PFSK-1 (cell line): ENCODE results near the gene MRFAP1.

Experiments
- FOXP2 ChIP-seq: optimal IDR thresholded peaks from 2 replicates; pipeline ENCODE3; 2011; ENCODE audit warnings: borderline replicate concordance, control low read depth, inconsistent platforms; ENCODE audit not compliant: insufficient read depth; ENCODE audit errors: extremely low read length, extremely low read depth
- POLR2AphosphoS5 ChIP-seq: IDR thresholded peaks from 2 replicates; pipeline ENCODE4 v1.6.1; 2012; ENCODE audit warnings: low read depth, mild to moderate bottlenecking, control low read depth, low read length, moderate library complexity
- REST ChIP-seq, 2 experiments: IDR thresholded peaks; 2 replicates each; pipeline versions ENCODE4 v1.6.1 to v1.8.0; 2011 to 2012; ENCODE audit warnings: low read depth in 2 of 2, low read length in 2 of 2, control low read depth in 1 of 2, inconsistent platforms in 1 of 2, mild to moderate bottlenecking in 1 of 2, moderate library complexity in 1 of 2; ENCODE audit not compliant: insufficient read depth in 1 of 2
- SIN3A ChIP-seq: IDR thresholded peaks from 2 replicates; pipeline ENCODE4 v1.6.1; 2012; ENCODE audit warnings: mild to moderate bottlenecking, low read length, moderate library complexity, borderline replicate concordance; ENCODE audit not compliant: insufficient read depth
- TAF1 ChIP-seq: IDR thresholded peaks from 2 replicates; pipeline ENCODE4 v1.6.1; 2012; ENCODE audit warnings: low read length, control low read depth, borderline replicate concordance; ENCODE audit not compliant: insufficient read depth

Gene MRFAP1

GRCh38 chr4:6598127-6598526, 42.4 kb upstream of the MRFAP1 start:
- TF ChIP-seq REST (IDR thresholded peaks at IDR 0.05; ENCODE audit: insufficient read depth in 1 of 2, low read depth in 2 of 2, low read length in 2 of 2) (no peak), TAF1 (no peak), SIN3A (no peak), POLR2AphosphoS5 (no peak), FOXP2 (no peak)

- TF ChIP-seq REST (IDR thresholded peaks at IDR 0.05; ENCODE audit: insufficient read depth in 1 of 2, low read depth in 2 of 2, low read length in 2 of 2) (no peak), SIN3A (no peak), TAF1 (no peak), POLR2AphosphoS5 (no peak), FOXP2 (no peak)
These were observed 41.8 kb upstream of the MRFAP1 start for GRCh38 chr4:6598641-6599040.

GRCh38 chr4:6601661-6602250, 38.7 kb upstream of the MRFAP1 start:
- no peak for TF ChIP-seq FOXP2
- TF ChIP-seq REST (IDR thresholded peaks at IDR 0.05; ENCODE audit: insufficient read depth in 1 of 2, low read depth in 2 of 2, low read length in 2 of 2): no peak
- no peak for TF ChIP-seq SIN3A
- no peak for TF ChIP-seq POLR2AphosphoS5
- TF ChIP-seq TAF1: no peak

- TF ChIP-seq POLR2AphosphoS5 (no peak), TAF1 (no peak), FOXP2 (no peak), SIN3A (no peak), REST (IDR thresholded peaks at IDR 0.05; ENCODE audit: insufficient read depth in 1 of 2, low read depth in 2 of 2, low read length in 2 of 2) (no peak)
These were observed 38.2 kb upstream of the MRFAP1 start for GRCh38 chr4:6602289-6602688.

GRCh38 chr4:6603128-6603527, 37.4 kb upstream of the MRFAP1 start:
- no peak for TF ChIP-seq FOXP2
- TF ChIP-seq TAF1: no peak
- no peak for TF ChIP-seq SIN3A
- TF ChIP-seq POLR2AphosphoS5: no peak
